H9 (cell line): ENCODE results near the gene FHOD3. TPM values are rescaled to one million over a fixed set of nuclear protein-coding genes. Genes with fewer than 3 reads are reported as not detected.

ENCODE experiments used
- DNase-seq: peaks from one replicate; pipeline ENCODE4 v3.0.0-alpha.2; 2017
- H2AFZ ChIP-seq: one replicate; pipeline ENCODE4 v1.6.1; 2013; ENCODE audit warnings: mild to moderate bottlenecking, low read length, control low read depth, moderate library complexity
- H2AK5ac ChIP-seq: 2 replicates; pipeline ENCODE4 v1.6.1; 2013; ENCODE audit warnings: low read length, control low read depth, mixed read lengths; ENCODE audit not compliant: insufficient read length
- H2BK120ac ChIP-seq: one replicate; pipeline ENCODE4 v1.6.1; 2013; ENCODE audit warnings: low read depth, mild to moderate bottlenecking, low read length, control low read depth, inconsistent platforms; ENCODE audit not compliant: poor library complexity, severe bottlenecking
- H2BK12ac ChIP-seq: 2 replicates; pipeline ENCODE4 v1.6.1; 2013; ENCODE audit warnings: low read length, control low read depth, mixed read lengths, low read depth; ENCODE audit not compliant: insufficient read length
- H2BK15ac ChIP-seq: 2 replicates; pipeline ENCODE4 v1.6.1; 2013; ENCODE audit warnings: low read depth, low read length, control low read depth
- H2BK20ac ChIP-seq: one replicate; pipeline ENCODE4 v1.6.1; 2013; ENCODE audit warnings: low read depth, mild to moderate bottlenecking, low read length, control low read depth, inconsistent platforms; ENCODE audit not compliant: poor library complexity, severe bottlenecking
- H2BK5ac ChIP-seq: 2 replicates; pipeline ENCODE4 v1.6.1; 2013; ENCODE audit warnings: low read length, control low read depth, mixed read lengths; ENCODE audit not compliant: insufficient read length
- H3K14ac ChIP-seq: 2 replicates; pipeline ENCODE4 v1.6.1; 2013; ENCODE audit warnings: low read length, control low read depth; ENCODE audit not compliant: insufficient read depth
- H3K18ac ChIP-seq: 2 replicates; pipeline ENCODE4 v1.6.1; 2013; ENCODE audit warnings: low read depth, mild to moderate bottlenecking, mixed read lengths, low read length, control low read depth; ENCODE audit not compliant: insufficient read length
- H3K23ac ChIP-seq: 2 replicates; pipeline ENCODE4 v1.6.1; 2013; ENCODE audit warnings: low read length, control low read depth, mixed read lengths, low read depth; ENCODE audit not compliant: insufficient read length
- H3K23me2 ChIP-seq: 2 replicates; pipeline ENCODE4 v1.6.1; 2013; ENCODE audit warnings: low read depth, mild to moderate bottlenecking, mixed read lengths, low read length, control low read depth; ENCODE audit not compliant: insufficient read length, poor library complexity, severe bottlenecking
- H3K27ac ChIP-seq: 2 replicates; pipeline ENCODE4 v1.5.1; 2013; ENCODE audit warnings: low read length, control low read depth, mixed read lengths, low read depth; ENCODE audit not compliant: insufficient read length
- H3K27me3 ChIP-seq: 2 replicates; pipeline ENCODE4 v1.6.1; 2013; ENCODE audit warnings: low read length, control low read depth, inconsistent platforms; ENCODE audit not compliant: insufficient read depth
- H3K4ac ChIP-seq: 2 replicates; pipeline ENCODE4 v1.6.1; 2013; ENCODE audit warnings: low read depth, mild to moderate bottlenecking, control low read depth, inconsistent platforms, low read length, moderate library complexity
- H3K4me1 ChIP-seq: 2 replicates; pipeline ENCODE4 v1.6.1; 2013; ENCODE audit warnings: low read length, control low read depth, inconsistent platforms; ENCODE audit not compliant: insufficient read depth
- H3K4me2 ChIP-seq: 2 replicates; pipeline ENCODE4 v1.6.1; 2013; ENCODE audit warnings: low read length, control low read depth, mixed read lengths; ENCODE audit not compliant: insufficient read length, insufficient read depth
- H3K56ac ChIP-seq: 2 replicates; pipeline ENCODE4 v1.6.1; 2013; ENCODE audit warnings: low read depth, mild to moderate bottlenecking, mixed read lengths, low read length, control low read depth; ENCODE audit not compliant: insufficient read length
- H3K79me1 ChIP-seq: 2 replicates; pipeline ENCODE4 v1.6.1; 2013; ENCODE audit warnings: low read depth, mild to moderate bottlenecking, moderate library complexity, low read length, control low read depth, inconsistent platforms; ENCODE audit not compliant: insufficient read depth, poor library complexity, severe bottlenecking
- H3K79me2 ChIP-seq: 2 replicates; pipeline ENCODE4 v1.6.1; 2013; ENCODE audit warnings: low read length, control low read depth, inconsistent platforms; ENCODE audit not compliant: insufficient read depth
- H3K9ac ChIP-seq: 2 replicates; pipeline ENCODE4 v1.6.1; 2013; ENCODE audit warnings: low read length, control low read depth, mixed read lengths; ENCODE audit not compliant: insufficient read length; ENCODE audit errors: extremely low read depth
- H3K9me3 ChIP-seq: one replicate; pipeline ENCODE4 v1.6.1; 2013; ENCODE audit warnings: low read depth, low read length, inconsistent platforms; ENCODE audit not compliant: control insufficient read depth
- H3T11ph ChIP-seq: one replicate; pipeline ENCODE4 v1.6.1; 2013; ENCODE audit warnings: mild to moderate bottlenecking, low read length, control low read depth, inconsistent platforms
- H4K20me1 ChIP-seq: one replicate; pipeline ENCODE4 v1.6.1; 2013; ENCODE audit not compliant: control insufficient read depth, insufficient read length, insufficient read depth
- H4K5ac ChIP-seq: 2 replicates; pipeline ENCODE4 v1.6.1; 2013; ENCODE audit warnings: low read depth, mild to moderate bottlenecking, mixed read lengths, low read length, control low read depth; ENCODE audit not compliant: insufficient read length
- H4K8ac ChIP-seq: replicated peaks from 2 replicates; pipeline ENCODE4 v1.6.1; 2013; ENCODE audit warnings: low read length, control low read depth, mixed read lengths, low read depth; ENCODE audit not compliant: insufficient read length
- H4K91ac ChIP-seq: 2 replicates; pipeline ENCODE4 v1.6.1; 2013; ENCODE audit warnings: low read depth, mild to moderate bottlenecking, moderate library complexity, mixed read lengths, low read length, control low read depth; ENCODE audit not compliant: insufficient read length
- H3K27ac Mint-ChIP-seq, 3 experiments: 2 replicates in 2 of 3; 3 replicates in 1 of 3; pipeline ENCODE4 v1.8.0; 2020 to 2021; ENCODE audit warnings: mixed read lengths in 3 of 3, mild to moderate bottlenecking in 1 of 3, moderate library complexity in 1 of 3
- H3K27me3 Mint-ChIP-seq: 2 replicates; pipeline ENCODE4 v1.8.0; 2021; ENCODE audit warnings: low read depth, mild to moderate bottlenecking, moderate library complexity, mixed read lengths
- H3K36me3 Mint-ChIP-seq, 3 experiments: 2 replicates in 2 of 3; 3 replicates in 1 of 3; pipeline ENCODE4 v1.8.0; 2020 to 2021; ENCODE audit warnings: low read depth in 3 of 3, mixed read lengths in 3 of 3; ENCODE audit not compliant: insufficient read depth in 1 of 3
- H3K4me1 Mint-ChIP-seq, 2 experiments: 2 replicates each; pipeline ENCODE4 v1.8.0; 2020; ENCODE audit warnings: mixed read lengths in 2 of 2
- H3K4me3 Mint-ChIP-seq, 2 experiments: 2 replicates in 1 of 2; 3 replicates in 1 of 2; pipeline ENCODE4 v1.8.0; 2020 to 2021; ENCODE audit warnings: mild to moderate bottlenecking in 2 of 2, mixed read lengths in 2 of 2, moderate library complexity in 1 of 2
- H3K9me3 Mint-ChIP-seq, 2 experiments: 2 replicates in 1 of 2; 3 replicates in 1 of 2; pipeline ENCODE4 v1.8.0; 2020; ENCODE audit warnings: mild to moderate bottlenecking in 2 of 2, mixed read lengths in 2 of 2, moderate library complexity in 1 of 2
- WGBS: extraction: QIAGEN DNeasy Blood & Tissue Kit; methylation state at CpG from one replicate; pipeline ENCODE4 v1.1.7; 2013; ENCODE audit warnings: missing lambda C conversion rate, low lambda C conversion rate, mixed read lengths; ENCODE audit not compliant: insufficient read length; ENCODE audit errors: extremely low coverage; 5-methylcytosine and 5-hydroxymethylcytosine counted together
- long read RNA-seq: library from polyadenylated mRNA; unstranded; transcript quantifications from one replicate; pipeline ENCODE4 v2.0.0, GENCODE V29; 2020
- total RNA-seq: library from RNA; stranded (reverse); gene quantifications from 2 replicates; pipeline ENCODE4 v1.2.1, GENCODE V29; 2021
- TF ChIP-seq, protein P1 (sequence below): fragments of 200-600 bp; sonication (generic); conservative IDR thresholded peaks from 3 replicates; pipeline ENCODE4 v1.8.0; 2021; ENCODE audit warnings: antibody characterized with exemption, mild to moderate bottlenecking

FHOD3 gene
- 7.0 and 8.0 TPM in 2 replicates for total RNA-seq
- long read RNA-seq, partial matches to known transcripts: 6 of 17 reads
- long read RNA-seq, other reads (novel, unspliced or antisense): 11 of 17 reads

DNA sequence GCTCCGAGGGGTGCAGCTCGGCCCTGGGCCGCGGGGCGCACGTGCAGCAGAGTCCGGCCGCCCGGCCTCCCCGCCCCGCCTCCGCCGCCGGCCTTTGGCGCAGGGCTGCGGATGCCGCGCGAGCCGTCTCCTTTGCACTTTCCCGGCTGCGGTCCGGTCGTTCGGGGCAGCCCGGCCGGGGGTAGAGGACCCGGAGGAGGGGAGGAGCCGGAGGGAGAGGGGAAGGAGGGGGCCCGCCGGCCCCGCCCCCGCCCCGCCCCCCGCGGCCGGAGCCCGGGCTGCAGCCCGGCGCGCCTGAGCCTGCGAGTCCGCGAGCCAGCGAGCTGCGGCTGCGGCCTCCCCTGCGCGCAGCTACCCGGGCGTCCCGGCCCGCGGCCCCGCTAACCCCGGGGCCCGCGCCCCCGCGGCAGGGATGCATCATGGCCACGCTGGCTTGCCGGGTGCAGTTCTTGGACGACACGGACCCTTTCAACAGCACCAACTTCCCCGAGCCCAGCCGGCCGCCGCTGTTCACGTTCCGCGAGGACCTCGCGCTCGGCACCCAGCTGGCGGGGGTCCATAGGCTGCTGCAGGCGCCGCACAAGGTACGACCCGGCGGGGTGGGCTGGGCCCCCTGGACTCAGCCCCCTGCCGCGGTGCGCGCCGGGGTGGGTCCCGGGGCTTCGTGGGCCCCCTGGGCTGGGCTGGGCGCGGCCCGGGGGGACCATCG is at the start of gene FHOD3:
Gene FHOD3 (plus strand): TSS at position 297 of the 709 bp plus-strand sequence. CDS start 123 bp downstream, at position 420.
- Histone ChIP-seq H3K23me2 (peaks cover 20% of the 10 kb centered on the region), H3K56ac (no peak within 1 kb of the TSS), H2BK20ac (no peak within 1 kb of the TSS), H4K91ac (no peak within 1 kb of the TSS), H3K27ac (no peak within 1 kb of the TSS), H2AK5ac (no peak within 1 kb of the TSS), H3K4ac (no peak within 1 kb of the TSS), H2BK120ac (no peak within 1 kb of the TSS), H4K5ac (no peak within 1 kb of the TSS), H3T11ph (no peak within 1 kb of the TSS), H2BK12ac (no peak within 1 kb of the TSS), H3K23ac (no peak within 1 kb of the TSS), H3K4me2 (peak within 1 kb of the TSS; percentile 56), H2BK15ac (no peak within 1 kb of the TSS), H3K79me1 (no peaks in the 10 kb centered on the region), H4K20me1 (no peaks in the 10 kb centered on the region), H3K9ac (peak within 1 kb of the TSS; percentile 6), H3K4me1 (no peaks in the 10 kb centered on the region), H2BK5ac (no peak within 1 kb of the TSS), H3K27me3 (peaks cover 22% of the 10 kb centered on the region), H3K18ac (peak within 1 kb of the TSS; percentile 51), H4K8ac (no peak within 1 kb of the TSS), H2AFZ (no peak within 1 kb of the TSS), H3K79me2 (no peaks in the 10 kb centered on the region), H3K14ac (peak within 1 kb of the TSS; percentile 80), H3K9me3 (no peaks in the 10 kb centered on the region)
- peaks cover 4 to 13% of the 10 kb centered on the region in 2 experiments for H3K4me1 Mint-ChIP-seq
- peaks cover 30% of the 10 kb centered on the region for H3K27me3 Mint-ChIP-seq
- no CpG with 5 or more reads among the region's 91 CpGs for WGBS
- no peaks in the 10 kb centered on the region for H3K9me3 Mint-ChIP-seq
- peaks cover 0 to 3% (median 0%) of the 10 kb centered on the region in 3 experiments; a peak in 3 of 7 replicates for H3K36me3 Mint-ChIP-seq
- TF ChIP-seq, protein P1, sequence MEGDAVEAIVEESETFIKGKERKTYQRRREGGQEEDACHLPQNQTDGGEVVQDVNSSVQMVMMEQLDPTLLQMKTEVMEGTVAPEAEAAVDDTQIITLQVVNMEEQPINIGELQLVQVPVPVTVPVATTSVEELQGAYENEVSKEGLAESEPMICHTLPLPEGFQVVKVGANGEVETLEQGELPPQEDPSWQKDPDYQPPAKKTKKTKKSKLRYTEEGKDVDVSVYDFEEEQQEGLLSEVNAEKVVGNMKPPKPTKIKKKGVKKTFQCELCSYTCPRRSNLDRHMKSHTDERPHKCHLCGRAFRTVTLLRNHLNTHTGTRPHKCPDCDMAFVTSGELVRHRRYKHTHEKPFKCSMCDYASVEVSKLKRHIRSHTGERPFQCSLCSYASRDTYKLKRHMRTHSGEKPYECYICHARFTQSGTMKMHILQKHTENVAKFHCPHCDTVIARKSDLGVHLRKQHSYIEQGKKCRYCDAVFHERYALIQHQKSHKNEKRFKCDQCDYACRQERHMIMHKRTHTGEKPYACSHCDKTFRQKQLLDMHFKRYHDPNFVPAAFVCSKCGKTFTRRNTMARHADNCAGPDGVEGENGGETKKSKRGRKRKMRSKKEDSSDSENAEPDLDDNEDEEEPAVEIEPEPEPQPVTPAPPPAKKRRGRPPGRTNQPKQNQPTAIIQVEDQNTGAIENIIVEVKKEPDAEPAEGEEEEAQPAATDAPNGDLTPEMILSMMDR: no peak
- peak within 1 kb of the TSS in 1 of 3 experiments; percentile 59; a peak in 1 of 7 replicates for H3K27ac Mint-ChIP-seq
- peak; percentile 83 for DNase-seq
- H3K4me3 Mint-ChIP-seq: peak within 1 kb of the TSS; percentile 55 to 71
